PC-3 (cell line): ENCODE data around the gene KIF7. TPM values are rescaled to one million over a fixed set of nuclear protein-coding genes. Genes with fewer than 3 reads are reported as not detected.
A peak's percentile ranks its signal among the peaks of the same experiment; 100 is the strongest.

Source experiments
- ATAC-seq: fragments of 200-7000 bp; cut with Tn5 transposase; 2 replicates; pipeline ENCODE4 v1.9.1; 2020; ENCODE audit warnings: mild to moderate bottlenecking, moderate library complexity
- BruUV-seq: library from RNA; stranded (reverse); fragments of 400-500 nt; replicated peaks from 2 replicates; lab custom pipeline; 2021; lab: Mats Ljungman, UMichigan
- CTCF ChIA-PET: fragments of 300-600 bp; sonication (Branson Sonifier 250); formaldehyde crosslinking; loops from one replicate; lab custom pipeline; 2022; ENCODE audit warnings: antibody characterized with exemption; lab: Charles Lee
- POLR2A ChIA-PET: fragments of 300-600 bp; sonication (Branson Sonifier 250); formaldehyde crosslinking; loops from one replicate; lab custom pipeline; 2022; ENCODE audit warnings: antibody characterized with exemption; ENCODE audit not compliant: unreplicated experiment; lab: Charles Lee
- DNase-seq: peaks from one replicate; pipeline ENCODE4 v3.0.0-alpha.2; 2015
- H2AFZ ChIP-seq: fragments of 300-600 bp; sonication (generic); 2 replicates; pipeline ENCODE4 v1.6.0; 2016; ENCODE audit warnings: antibody characterized with exemption, low read length
- H3F3A ChIP-seq: fragments of 300-600 bp; sonication (generic); one replicate; pipeline ENCODE4 v1.6.0; 2017; ENCODE audit warnings: antibody characterized with exemption, low read length, control low read depth, mild to moderate bottlenecking; ENCODE audit not compliant: unreplicated experiment
- H3K27ac ChIP-seq: fragments of 300-600 bp; sonication (generic); 2 replicates; pipeline ENCODE4 v1.5.1; 2016; ENCODE audit warnings: mild to moderate bottlenecking, low read length
- H3K27me3 ChIP-seq: fragments of 300-600 bp; sonication (generic); 2 replicates; pipeline ENCODE4 v1.6.1; 2016; ENCODE audit warnings: low read length, mixed read lengths
- H3K36me3 ChIP-seq: fragments of 300-600 bp; sonication (generic); 2 replicates; pipeline ENCODE4 v1.6.1; 2016; ENCODE audit warnings: low read depth, mixed run types, low read length, mixed read lengths
- H3K4me1 ChIP-seq: fragments of 300-600 bp; sonication (generic); 2 replicates; pipeline ENCODE4 v1.5.1; 2016; ENCODE audit warnings: low read length; ENCODE audit not compliant: insufficient read depth
- H3K4me2 ChIP-seq: fragments of 300-600 bp; sonication (generic); 2 replicates; pipeline ENCODE4 v1.6.0; 2016; ENCODE audit warnings: low read length
- H3K4me3 ChIP-seq: fragments of 300-600 bp; sonication (generic); 2 replicates; pipeline ENCODE4 v1.5.1; 2016; ENCODE audit warnings: mild to moderate bottlenecking, low read length, mixed read lengths
- H3K79me2 ChIP-seq: fragments of 300-600 bp; sonication (generic); 2 replicates; pipeline ENCODE4 v1.6.1; 2017; ENCODE audit warnings: low read length, mixed read lengths
- H3K9ac ChIP-seq: fragments of 300-600 bp; sonication (generic); 2 replicates; pipeline ENCODE4 v1.6.0; 2016; ENCODE audit warnings: mild to moderate bottlenecking, low read length
- H3K9me2 ChIP-seq: fragments of 300-600 bp; sonication (generic); replicated peaks from 2 replicates; pipeline ENCODE4 v1.6.1; 2016; ENCODE audit warnings: mixed run types, low read length, mixed read lengths
- H3K9me3 ChIP-seq: fragments of 300-600 bp; sonication (generic); 2 replicates; pipeline ENCODE4 v1.6.1; 2016; ENCODE audit warnings: low read length, mixed read lengths
- H4K20me1 ChIP-seq: fragments of 300-600 bp; sonication (generic); 2 replicates; pipeline ENCODE4 v1.6.1; 2016; ENCODE audit warnings: low read length, mixed read lengths
- EZH2 ChIP-seq: fragments of 300-600 bp; sonication (generic); IDR thresholded peaks from one replicate; pipeline ENCODE4 v1.6.1; 2017; ENCODE audit warnings: antibody characterized with exemption, mild to moderate bottlenecking, low read length; ENCODE audit not compliant: unreplicated experiment
- EZH2phosphoT487 ChIP-seq: fragments of 300-600 bp; sonication (generic); IDR thresholded peaks from 2 replicates; pipeline ENCODE4 v1.6.1; 2018; ENCODE audit warnings: mild to moderate bottlenecking, antibody characterized with exemption, low read length, borderline replicate concordance
- intact Hi-C: fragments of 100-400 bp; cut with micrococcal nuclease; formaldehyde crosslinking; loops from 2 replicates; pipeline ENCODE4 v1.9.0; 2023
- total RNA-seq: library from RNA; depleted of rRNA; stranded (reverse); fragments of >200 nt; gene quantifications from 2 replicates; pipeline ENCODE4 v1.2.3, GENCODE V29; 2014
- TF ChIP-seq, protein P1 (sequence below): fragments of 300-600 bp; sonication (generic); conservative IDR thresholded peaks from 2 replicates; pipeline ENCODE4 v1.5.1; 2017; ENCODE audit warnings: antibody characterized with exemption, low read depth, mild to moderate bottlenecking, low read length

KIF7 gene
- total RNA-seq, 1 experiment from 2014 or later = 18.8 TPM

DNA sequence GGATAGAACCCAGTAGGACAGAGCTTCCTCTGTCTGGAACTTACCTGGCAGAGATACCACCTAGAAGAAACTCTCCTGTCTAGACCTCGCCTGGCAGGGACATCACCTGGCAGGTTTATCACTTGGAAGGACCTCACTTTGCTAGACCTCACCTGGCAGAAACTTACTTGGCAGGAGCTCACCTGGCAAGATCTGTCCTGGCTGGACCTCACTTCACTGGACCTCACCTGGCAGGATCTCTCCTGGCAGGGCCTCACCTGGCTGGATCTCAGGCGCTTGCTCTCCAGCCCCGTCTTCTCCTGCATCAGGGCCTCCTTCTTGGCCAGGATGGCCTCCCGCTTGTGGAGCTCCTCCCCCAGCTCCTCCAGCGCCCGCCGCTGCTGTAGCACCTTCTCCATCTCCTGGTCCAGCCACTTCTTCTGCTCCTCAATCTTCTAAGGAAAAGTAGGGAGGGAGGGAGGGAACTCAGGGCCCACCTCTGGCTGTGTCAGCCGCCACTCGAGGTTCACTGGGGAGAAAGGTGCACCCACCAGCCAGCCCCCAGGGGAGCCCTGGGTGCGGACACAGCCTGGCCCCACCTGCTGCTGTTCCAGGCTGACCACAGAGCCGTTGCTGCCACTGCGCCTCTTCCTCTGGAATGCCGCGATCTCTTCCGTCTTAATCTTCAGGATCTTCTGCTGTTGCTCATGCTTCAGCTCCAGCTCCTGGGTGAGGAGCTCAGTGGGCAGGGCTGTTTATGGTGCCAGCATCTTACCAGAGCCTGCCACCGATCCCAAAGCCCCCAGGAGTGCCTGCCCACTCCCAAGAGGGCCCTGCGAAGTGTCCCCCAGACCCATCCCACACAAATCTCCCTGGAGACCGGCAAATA, 22.5 kb downstream of the KIF7 start:
- Histone ChIP-seq H3K79me2 (no peaks in the 10 kb centered on the region), H4K20me1 (no peaks in the 10 kb centered on the region), H3K4me3 (no peak overlapping the region), H3K27me3 (no peaks in the 10 kb centered on the region), H3K9me2 (no peaks in the 10 kb centered on the region), H3K36me3 (peaks cover 38% of the 10 kb centered on the region), H3K9me3 (no peaks in the 10 kb centered on the region), H3K4me2 (no peak overlapping the region), H3K4me1 (no peaks in the 10 kb centered on the region), H3K27ac (no peak overlapping the region), H2AFZ (no peak overlapping the region), H3F3A (no peaks in the 10 kb centered on the region), H3K9ac (no peak overlapping the region)
- TF ChIP-seq EZH2 (no peak), EZH2phosphoT487 (no peak)
- TF ChIP-seq, protein P1, sequence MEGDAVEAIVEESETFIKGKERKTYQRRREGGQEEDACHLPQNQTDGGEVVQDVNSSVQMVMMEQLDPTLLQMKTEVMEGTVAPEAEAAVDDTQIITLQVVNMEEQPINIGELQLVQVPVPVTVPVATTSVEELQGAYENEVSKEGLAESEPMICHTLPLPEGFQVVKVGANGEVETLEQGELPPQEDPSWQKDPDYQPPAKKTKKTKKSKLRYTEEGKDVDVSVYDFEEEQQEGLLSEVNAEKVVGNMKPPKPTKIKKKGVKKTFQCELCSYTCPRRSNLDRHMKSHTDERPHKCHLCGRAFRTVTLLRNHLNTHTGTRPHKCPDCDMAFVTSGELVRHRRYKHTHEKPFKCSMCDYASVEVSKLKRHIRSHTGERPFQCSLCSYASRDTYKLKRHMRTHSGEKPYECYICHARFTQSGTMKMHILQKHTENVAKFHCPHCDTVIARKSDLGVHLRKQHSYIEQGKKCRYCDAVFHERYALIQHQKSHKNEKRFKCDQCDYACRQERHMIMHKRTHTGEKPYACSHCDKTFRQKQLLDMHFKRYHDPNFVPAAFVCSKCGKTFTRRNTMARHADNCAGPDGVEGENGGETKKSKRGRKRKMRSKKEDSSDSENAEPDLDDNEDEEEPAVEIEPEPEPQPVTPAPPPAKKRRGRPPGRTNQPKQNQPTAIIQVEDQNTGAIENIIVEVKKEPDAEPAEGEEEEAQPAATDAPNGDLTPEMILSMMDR = no peak
- ATAC-seq (no peak), DNase-seq (no peak)
- CTCF ChIA-PET = interaction anchor here (0.6 kb wide), 1 partner anchor 9 kb away, joined by 3 read pairs; no protein-coding TSS in a partner anchor
- intact Hi-C loops = no loop called here
- POLR2A ChIA-PET = no interaction called here
- no TSS peak for BruUV-seq

DNA sequence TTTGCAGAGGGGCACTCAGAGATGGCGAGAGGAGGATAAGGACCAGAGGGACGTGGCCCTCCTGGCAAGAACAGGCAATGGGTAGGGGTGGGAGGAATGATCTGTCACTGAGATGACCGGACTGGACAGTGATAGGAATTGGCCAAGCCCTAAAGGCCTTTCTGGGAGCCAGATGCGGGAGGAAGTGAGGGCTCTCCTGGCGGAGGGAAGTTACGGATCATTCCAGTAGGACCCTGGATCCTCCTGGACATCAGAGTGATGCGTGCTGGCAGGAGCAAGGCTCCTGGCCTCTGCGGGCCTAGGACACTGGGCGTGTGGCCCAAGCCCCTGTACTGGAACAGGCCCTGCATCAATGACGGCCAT, 23.4 kb downstream of the KIF7 start:
- intact Hi-C loops = no loop called here
- Histone ChIP-seq H4K20me1 (no peaks in the 10 kb centered on the region), H3K36me3 (peaks cover 47% of the 10 kb centered on the region), H3K4me3 (no peak overlapping the region), H3K27me3 (no peaks in the 10 kb centered on the region), H3K9me2 (no peaks in the 10 kb centered on the region), H3K79me2 (no peaks in the 10 kb centered on the region), H3K4me2 (no peak overlapping the region), H3K9ac (no peak overlapping the region), H3F3A (no peaks in the 10 kb centered on the region), H2AFZ (no peak overlapping the region), H3K4me1 (no peaks in the 10 kb centered on the region), H3K9me3 (no peaks in the 10 kb centered on the region), H3K27ac (no peak overlapping the region)
- CTCF ChIA-PET = no interaction called here
- DNase-seq = no peak
- no TSS peak for BruUV-seq
- no peak for TF ChIP-seq EZH2phosphoT487
- no peak for TF ChIP-seq EZH2
- TF ChIP-seq, protein P1 = no peak
- POLR2A ChIA-PET = no interaction called here
- peak; percentile 18; the same call in 1 of the 2 replicates for ATAC-seq
